HepG2 (cell line): ENCODE results near the gene POU3F1. TPM values are rescaled to one million over a fixed set of nuclear protein-coding genes. Genes with fewer than 3 reads are reported as not detected.

Experiments used
- ARNT ChIP-seq: fragments of 450-650 bp; IDR thresholded peaks from 2 replicates; pipeline ENCODE4 v1.6.1; 2017
- ATF3 ChIP-seq: sonication (generic); formaldehyde crosslinking; IDR thresholded peaks from 2 replicates; pipeline ENCODE4 v1.4.0; 2020; ENCODE audit warnings: missing genetic modification reagents
- CREBL2 ChIP-seq: sonication (generic); formaldehyde crosslinking; IDR thresholded peaks from 2 replicates; pipeline ENCODE4 v1.8.1; 2023; ENCODE audit warnings: missing genetic modification reagents, mild to moderate bottlenecking, borderline replicate concordance
- ELK4 ChIP-seq: sonication (generic); formaldehyde crosslinking; IDR thresholded peaks from 2 replicates; pipeline ENCODE4 v1.9.0; 2021; ENCODE audit warnings: missing genetic modification reagents, borderline replicate concordance
- ETV5 ChIP-seq: IDR thresholded peaks from 2 replicates; pipeline ENCODE4 v1.6.1; 2018; ENCODE audit warnings: missing biosample characterization, missing genetic modification reagents, inconsistent platforms, borderline replicate concordance
- EZH2 ChIP-seq: conservative IDR thresholded peaks from 2 replicates; pipeline ENCODE4 v1.6.1; 2012; ENCODE audit warnings: mild to moderate bottlenecking, low read depth, low read length, moderate library complexity
- HNRNPUL1 ChIP-seq: fragments of 200-400 bp; formaldehyde crosslinking; IDR thresholded peaks from 2 replicates; pipeline ENCODE4 v1.6.1; 2017; ENCODE audit warnings: low read depth, mild to moderate bottlenecking, low read length, moderate library complexity
- HOXA5 ChIP-seq: sonication (generic); formaldehyde crosslinking; IDR thresholded peaks from 2 replicates; pipeline ENCODE4 v1.4.0; 2020; ENCODE audit warnings: missing genetic modification reagents
- MYPOP ChIP-seq: sonication (generic); formaldehyde crosslinking; IDR thresholded peaks from 2 replicates; pipeline ENCODE4 v1.8.1; 2023; ENCODE audit warnings: mild to moderate bottlenecking, moderate library complexity, missing genetic modification reagents
- NR2F1 ChIP-seq, 2 experiments: fragments of 450-650 bp in 1 of 2; formaldehyde crosslinking in 1 of 2; IDR thresholded peaks; 2 replicates each; pipeline versions ENCODE4 v1.5.0 to v1.6.1; 2016 to 2020; ENCODE audit warnings: mild to moderate bottlenecking in 1 of 2, missing compliant biosample characterization in 1 of 2, missing genetic modification reagents in 1 of 2, moderate library complexity in 1 of 2
- PLSCR1 ChIP-seq: sonication (generic); formaldehyde crosslinking; IDR thresholded peaks from 2 replicates; pipeline ENCODE4 v1.5.0; 2020; ENCODE audit warnings: missing genetic modification reagents, mild to moderate bottlenecking, borderline replicate concordance
- SMYD3 ChIP-seq: sonication (generic); formaldehyde crosslinking; IDR thresholded peaks from 2 replicates; pipeline ENCODE4 v1.8.1; 2023; ENCODE audit warnings: mild to moderate bottlenecking, missing genetic modification reagents
- SRSF4 ChIP-seq: fragments of 200-400 bp; formaldehyde crosslinking; IDR thresholded peaks from one replicate; pipeline ENCODE4 v1.6.1; 2018; ENCODE audit warnings: mild to moderate bottlenecking, low read depth, low read length, moderate library complexity; ENCODE audit not compliant: poor library complexity, severe bottlenecking
- SRY ChIP-seq: sonication (generic); formaldehyde crosslinking; IDR thresholded peaks from 2 replicates; pipeline ENCODE4 v1.8.0; 2022; ENCODE audit warnings: mild to moderate bottlenecking, missing genetic modification reagents
- SUZ12 ChIP-seq: fragments of 150-350 bp; IDR thresholded peaks from 2 replicates; pipeline ENCODE4 v1.6.1; 2014; ENCODE audit warnings: low read depth, low read length
- TSC22D2 ChIP-seq: sonication (generic); formaldehyde crosslinking; IDR thresholded peaks from 2 replicates; pipeline ENCODE4 v1.5.1; 2020; ENCODE audit warnings: missing genetic modification reagents, mild to moderate bottlenecking, borderline replicate concordance
- ZFX ChIP-seq: sonication (generic); formaldehyde crosslinking; IDR thresholded peaks from 2 replicates; pipeline ENCODE4 v1.4.0; 2020; ENCODE audit warnings: mild to moderate bottlenecking, low read depth, missing genetic modification reagents, moderate library complexity
- ZNF264 ChIP-seq: sonication (generic); formaldehyde crosslinking; IDR thresholded peaks from 2 replicates; pipeline ENCODE4 v1.4.0; 2020; ENCODE audit warnings: missing genetic modification reagents
- ZNF296 ChIP-seq: sonication (generic); formaldehyde crosslinking; conservative IDR thresholded peaks from 2 replicates; pipeline ENCODE4 v1.5.0; 2020; ENCODE audit warnings: mild to moderate bottlenecking, missing genetic modification reagents
- ZNF512B ChIP-seq: sonication (generic); formaldehyde crosslinking; IDR thresholded peaks from 2 replicates; pipeline ENCODE4 v1.5.1; 2020; ENCODE audit warnings: missing genetic modification reagents, mild to moderate bottlenecking, borderline replicate concordance
- ZNF513 ChIP-seq: sonication (generic); formaldehyde crosslinking; conservative IDR thresholded peaks from 2 replicates; pipeline ENCODE4 v1.5.0; 2020; ENCODE audit warnings: missing genetic modification reagents
- ZNF792 ChIP-seq: IDR thresholded peaks from 2 replicates; pipeline ENCODE4 v1.6.1; 2016
- ZNF883 ChIP-seq: sonication (generic); formaldehyde crosslinking; IDR thresholded peaks from 2 replicates; pipeline ENCODE4 v1.5.1; 2020; ENCODE audit warnings: mild to moderate bottlenecking, missing genetic modification reagents; ENCODE audit errors: not compliant biosample characterization
- polyA plus RNA-seq, 8 experiments: library from polyadenylated mRNA; depleted of rRNA in 3 of 8; stranded (reverse) in 7 of 8; unstranded in 1 of 8; fragments of >200 nt; fragmentation: Illumina TruSeq in 4 of 8; extraction: Trizol in 4 of 8; gene quantifications; 2 replicates each; pipeline versions ENCODE4 v1.2.1 to v1.2.3, GENCODE V29; 2011 to 2016; ENCODE audit warnings: low read depth in 4 of 8, missing spikeins in 1 of 8, mixed read lengths in 1 of 8; ENCODE audit not compliant: insufficient read depth in 1 of 8
- total RNA-seq, 5 experiments: library from RNA; depleted of rRNA; stranded (reverse); fragments of >200 nt; fragmentation: Illumina TruSeq; extraction: Trizol; gene quantifications; 2 replicates each; pipeline ENCODE4 v1.2.3, GENCODE V29; 2016; ENCODE audit warnings: low read depth in 1 of 5

Gene POU3F1
- total and polyA plus RNA-seq, 2 of the 13 experiments (the other 11 are each of a cell fraction or from before 2014, with no cell fraction given): not detected

- TF ChIP-seq ZFX (CRISPR knock-in tag) (no peak), SRSF4 (no peak), SMYD3 (no peak), HNRNPUL1 (no peak), ZNF792 (peak; percentile 81; the same call in 1 of the 2 replicates), MYPOP (CRISPR knock-in tag) (0 out of 2 replicates have a peak, but pooled peaks have one; percentile 34), CREBL2 (CRISPR knock-in tag) (no peak), ARNT (no peak), ZNF296 (CRISPR knock-in tag) (no peak), SUZ12 (no peak), NR2F1 (CRISPR knock-in tag; IDR thresholded peaks at IDR 0.05) (no peak), TSC22D2 (CRISPR knock-in tag) (peak; percentile 84), ETV5 (CRISPR knock-in tag) (0 out of 2 replicates have a peak, but pooled peaks have one; percentile 10), ZNF883 (CRISPR knock-in tag) (no peak), PLSCR1 (0 out of 2 replicates have a peak, but pooled peaks have one; percentile 64), ELK4 (no peak), HOXA5 (CRISPR knock-in tag) (no peak), ATF3 (CRISPR knock-in tag) (0 out of 2 replicates have a peak, but pooled peaks have one; percentile 29), ZNF264 (CRISPR knock-in tag) (no peak), SRY (CRISPR knock-in tag) (peak; percentile 83; the same call in 1 of the 2 replicates), EZH2 (no peak), ZNF513 (CRISPR knock-in tag) (no peak), ZNF512B (CRISPR knock-in tag) (no peak)
Observed at GRCh38 chr1:38076038-38076437, 29.4 kb upstream of the POU3F1 start (continued).
